Amniotic epithelial cell (primary cell): ENCODE data around the gene TMEM244.
"Not testable (repeated sequence)": the region's sequence is repeated elsewhere in the genome, so short reads cannot be mapped to it uniquely, and the experiment has no call there.

Experiments used
- DNase-seq: peaks from one replicate; pipeline ENCODE4 v3.0.0-alpha.2; 2010; ENCODE audit warnings: low read depth

The TMEM244 gene

DNA sequence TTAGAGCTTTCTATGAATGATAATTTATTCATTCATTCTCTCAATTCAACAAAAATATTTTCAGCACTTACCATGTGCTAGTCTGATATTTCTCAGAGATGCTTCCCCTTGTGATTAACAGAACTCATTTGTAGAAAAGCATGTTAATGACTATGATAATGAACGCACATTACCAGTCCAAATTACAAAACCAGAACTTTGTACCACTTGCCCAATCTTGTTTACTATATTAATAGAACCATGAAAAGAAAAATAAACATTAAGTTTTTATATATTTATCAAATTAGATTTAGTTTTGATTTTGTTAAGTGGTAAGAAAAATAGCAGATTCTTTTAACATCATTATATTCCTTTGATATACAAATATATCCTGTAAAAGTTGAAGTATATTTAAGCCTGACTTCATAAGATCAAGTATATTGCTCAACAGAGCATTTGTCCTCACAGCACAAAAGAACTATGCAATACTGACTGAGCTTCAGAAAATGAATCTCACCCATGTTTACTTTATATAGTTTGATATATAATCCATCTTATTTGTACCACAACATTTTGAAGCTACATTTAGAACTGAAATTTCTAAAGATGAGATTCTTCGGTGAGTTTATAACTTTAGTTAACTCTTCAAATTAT lies 48.9 kb downstream of the TMEM244 start:
- DNase-seq: peak; percentile 47

DNA sequence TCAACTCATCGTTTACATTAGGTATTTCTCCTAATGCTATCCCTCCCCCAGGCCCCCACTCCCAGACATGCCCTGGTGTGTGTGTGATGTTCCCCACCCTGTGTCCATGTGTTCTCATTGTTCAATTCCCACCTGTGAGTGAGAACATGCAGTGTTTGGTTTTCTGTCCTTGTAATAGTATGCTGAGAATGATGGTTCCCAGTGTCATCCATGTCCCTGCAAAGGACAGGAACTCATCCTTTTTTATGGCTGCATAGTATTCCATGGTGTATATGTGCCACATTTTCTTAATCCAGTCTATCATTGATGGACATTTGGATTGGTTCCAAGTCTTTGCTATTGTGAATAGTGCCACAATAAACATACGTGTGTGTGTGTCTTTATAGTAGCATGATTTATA lies 54.0 kb downstream of the TMEM244 start:
- DNase-seq: not testable (repeated sequence)

DNA sequence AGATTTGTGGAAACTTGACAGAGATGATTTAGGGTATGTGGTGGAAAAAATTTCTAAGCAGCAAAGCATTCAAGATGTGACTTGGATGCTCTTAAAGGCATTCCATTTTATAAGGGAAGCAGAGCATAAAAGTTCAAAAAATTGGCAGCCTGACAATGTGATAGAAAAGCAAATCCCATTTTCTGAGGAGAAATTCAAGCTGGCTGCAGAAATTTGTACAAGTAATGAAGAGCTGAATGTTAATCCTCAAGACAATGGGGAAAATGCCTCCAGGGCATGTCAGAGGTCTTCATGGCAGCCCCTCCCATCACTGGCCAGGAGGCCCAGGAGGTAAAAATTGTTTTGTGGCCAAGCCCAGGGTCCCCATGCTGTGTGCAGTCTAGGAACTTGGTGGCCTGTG lies 58.2 kb downstream of the TMEM244 start:
- DNase-seq: not testable (repeated sequence)

DNA sequence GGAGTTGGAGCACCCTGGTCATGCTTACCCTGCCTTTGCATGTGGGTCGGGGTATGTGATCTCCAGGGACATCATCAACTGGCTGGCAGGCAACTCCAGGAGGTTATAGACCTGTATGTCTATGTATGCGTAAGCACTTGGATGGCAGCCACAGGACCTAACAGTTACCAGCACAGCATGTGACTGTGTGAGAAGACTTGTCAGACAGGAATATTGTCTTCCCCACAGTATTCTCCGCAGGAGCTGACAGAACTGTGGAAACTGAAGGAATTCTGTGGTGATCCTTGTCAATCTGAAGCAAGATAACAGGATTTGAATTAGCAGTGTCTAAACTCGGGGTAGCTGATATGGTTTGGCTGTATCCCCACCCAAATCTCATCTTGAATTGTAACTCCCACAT lies 59.2 kb downstream of the TMEM244 start:
- peak; percentile 7 for DNase-seq

DNA sequence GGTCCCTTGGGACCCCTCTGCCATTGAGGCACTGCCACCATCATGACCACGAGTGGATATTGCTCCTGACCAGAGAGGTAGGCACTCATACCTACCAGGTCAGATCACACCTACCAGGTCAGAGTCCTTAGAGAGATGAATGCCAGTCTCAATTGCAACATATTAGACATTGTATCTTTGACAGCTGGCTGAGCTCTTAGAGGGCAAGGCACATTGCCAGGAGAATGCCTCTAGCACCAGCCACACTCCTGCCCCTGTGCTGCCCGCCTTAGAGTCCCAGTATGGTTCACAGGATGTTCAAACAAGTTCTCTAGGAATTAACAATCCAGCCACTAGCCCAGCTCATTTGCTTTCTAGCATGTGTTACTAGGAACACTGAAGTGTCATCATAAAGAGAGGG lies 65.9 kb downstream of the TMEM244 start:
- DNase-seq: peak; percentile 10

DNA sequence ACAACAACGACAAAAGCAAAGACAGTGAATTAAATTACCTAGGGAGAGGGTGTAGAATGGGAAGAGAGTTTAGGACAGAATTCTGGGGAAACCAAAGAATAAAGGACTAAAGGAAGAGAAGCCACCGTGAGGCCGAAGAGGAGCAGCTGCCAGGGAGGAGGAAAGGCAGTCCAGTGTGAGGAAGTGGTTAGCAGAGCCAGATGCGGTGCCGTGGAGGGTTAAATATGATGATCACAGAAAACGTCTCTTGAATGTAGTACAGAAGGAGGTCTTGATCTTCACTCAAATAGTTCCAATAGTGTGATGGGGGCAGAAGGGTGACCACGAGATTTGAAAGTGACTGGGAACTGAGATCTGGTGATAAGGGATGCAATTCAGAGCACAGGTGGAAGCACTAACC lies 67.7 kb downstream of the TMEM244 start:
- DNase-seq: no peak

DNA sequence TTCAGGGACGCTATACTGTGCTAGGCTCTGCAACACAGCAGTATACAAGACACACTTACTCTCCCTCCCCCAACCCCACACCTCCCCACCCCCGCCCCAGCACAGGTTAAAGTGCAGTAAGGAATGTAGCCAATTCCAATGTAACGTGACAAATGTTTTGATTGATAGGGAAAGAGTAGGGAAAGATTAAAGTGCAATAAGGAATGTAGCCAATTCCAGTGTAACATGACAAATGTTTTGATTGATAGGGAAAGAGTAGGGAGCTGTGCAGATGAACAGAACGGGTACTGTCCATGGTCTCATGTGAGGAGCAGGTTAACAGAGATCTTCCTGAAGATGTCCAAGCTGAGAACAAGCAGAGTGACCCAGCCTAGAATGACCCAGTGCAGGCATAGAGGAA lies 69.1 kb downstream of the TMEM244 start:
- DNase-seq: peak; percentile 12

DNA sequence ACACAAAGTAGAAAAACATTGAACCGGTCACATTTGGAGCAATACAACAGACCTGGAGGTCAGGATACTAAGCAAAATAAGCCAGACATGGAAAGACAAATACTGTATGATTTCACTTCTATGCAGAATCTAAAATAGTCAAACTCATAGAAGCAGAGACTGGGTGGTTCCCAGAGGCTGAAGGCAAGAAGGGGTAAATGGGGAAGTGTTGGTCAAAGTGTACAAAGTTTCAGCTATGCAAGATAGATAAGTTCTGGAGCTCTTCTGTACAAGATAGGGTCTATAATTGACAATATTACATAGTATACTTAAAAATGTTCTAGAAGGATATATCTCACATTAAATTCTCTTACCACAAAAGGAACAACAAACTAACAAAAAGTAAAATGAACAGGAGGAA lies 70.3 kb downstream of the TMEM244 start:
- no peak for DNase-seq

DNA sequence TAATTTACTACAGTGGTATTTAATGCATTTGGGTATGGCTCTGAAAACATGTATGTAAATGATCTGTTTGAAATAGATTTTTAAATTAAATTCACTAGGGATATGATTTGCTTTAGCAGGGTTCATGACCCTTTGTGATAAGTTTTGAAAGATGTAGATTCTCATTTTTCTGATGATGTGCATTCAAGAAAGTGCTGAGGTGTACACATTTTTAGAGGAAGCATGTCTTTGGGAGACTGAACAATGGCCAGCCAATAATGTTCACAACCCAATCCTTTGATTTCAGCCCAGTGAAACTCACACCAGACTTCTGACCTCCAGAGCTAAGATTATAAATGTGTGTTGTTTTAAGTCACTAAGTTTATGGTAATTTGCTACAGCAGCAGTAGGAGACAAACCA lies 71.1 kb downstream of the TMEM244 start:
- no peak for DNase-seq

DNA sequence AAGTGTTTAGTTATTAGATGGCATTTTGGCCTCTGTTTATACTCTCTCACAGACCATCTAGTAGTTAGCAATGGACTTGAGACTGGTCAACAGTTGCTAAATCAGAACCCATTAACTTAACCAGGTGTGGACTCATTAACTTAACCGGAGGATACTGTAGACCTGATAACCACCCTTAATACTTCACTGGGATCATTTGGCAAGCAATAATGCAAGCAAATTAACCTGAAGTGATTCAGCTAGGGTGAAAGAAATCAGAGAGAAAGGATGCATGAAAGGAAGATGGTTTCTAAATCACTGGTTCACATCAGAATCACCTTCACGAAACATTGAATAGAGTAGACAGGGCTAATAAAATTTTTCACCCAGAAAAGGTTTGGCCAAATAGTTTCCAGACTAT lies 73.3 kb downstream of the TMEM244 start:
- no peak for DNase-seq

DNA sequence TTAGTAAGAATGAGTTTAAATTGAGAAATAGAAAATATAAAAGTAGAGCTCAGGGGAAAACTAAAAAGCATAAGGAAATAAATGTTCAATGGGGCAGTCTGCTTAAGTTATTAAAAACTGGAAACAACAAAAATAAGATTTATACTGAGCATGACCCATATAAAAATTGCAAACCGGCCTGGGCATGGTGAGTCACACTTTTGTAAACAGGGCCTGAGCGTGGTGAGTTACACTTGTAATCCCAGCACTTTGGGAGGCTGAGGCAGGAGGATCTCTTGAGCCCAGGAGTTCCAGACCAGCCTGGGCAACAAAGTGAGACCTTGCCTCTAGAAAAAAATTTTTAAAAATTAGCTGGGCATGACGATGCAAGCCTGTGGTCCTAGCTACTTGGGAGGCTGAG lies 74.6 kb downstream of the TMEM244 start:
- peak; percentile 47 for DNase-seq

DNA sequence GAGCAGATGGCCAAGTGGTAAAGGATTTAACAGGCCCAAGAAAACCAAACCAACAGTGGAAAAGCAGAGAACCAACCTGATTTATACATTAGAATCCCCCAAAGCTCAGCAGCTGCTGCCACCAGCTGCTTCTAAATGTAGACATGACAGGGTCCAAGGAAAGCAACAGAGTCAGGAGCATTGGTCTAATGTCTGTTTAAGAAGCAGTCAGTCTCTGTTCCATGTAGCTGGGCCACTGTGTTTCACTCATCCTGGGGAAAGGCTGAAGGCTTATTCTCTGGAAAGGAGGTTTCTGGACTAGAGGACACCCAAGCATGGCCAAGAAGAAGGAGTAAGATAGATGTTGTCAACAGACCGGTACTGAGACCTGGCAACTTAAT lies 75.4 kb downstream of the TMEM244 start:
- DNase-seq: no peak

DNA sequence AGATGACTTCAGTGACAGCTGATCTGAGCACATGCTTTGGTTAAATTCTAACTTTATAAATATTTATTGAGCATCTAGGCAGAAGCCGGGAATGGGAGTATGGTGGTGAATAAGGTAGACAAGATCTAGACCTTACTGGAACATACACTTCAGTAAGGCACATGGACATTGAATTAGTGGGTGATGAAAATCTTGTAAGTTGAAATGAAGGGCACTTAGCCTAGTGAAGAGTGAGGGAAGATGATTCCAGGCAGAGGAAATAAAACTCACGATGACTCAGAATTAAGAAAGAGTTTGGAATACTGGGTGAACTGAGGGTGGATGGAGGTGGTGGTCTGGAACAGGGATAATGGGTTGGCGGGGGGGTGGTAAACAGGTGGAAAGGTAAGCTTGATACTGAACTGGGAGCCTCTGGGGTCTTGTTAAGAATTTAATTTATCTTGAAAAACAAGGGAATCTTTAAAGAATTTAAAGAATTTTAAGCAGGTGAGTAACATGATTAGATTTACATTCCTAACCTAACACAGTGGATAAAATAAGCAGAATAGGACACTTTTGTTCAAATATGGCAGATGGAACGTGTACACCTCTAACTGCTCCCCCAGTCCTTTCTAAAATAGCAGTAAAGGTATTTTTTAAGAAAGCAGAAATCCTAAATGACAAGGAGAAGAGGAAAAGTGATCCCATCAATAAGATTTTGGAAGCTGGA lies 75.9 kb downstream of the TMEM244 start:
- peak; percentile 28 for DNase-seq
